ENCODE results near the gene ABLIM2.

The ABLIM2 gene

GRCh38 chr4:7978907-7979651, 179.5 kb downstream of the ABLIM2 start:
- no peak for DNase-seq (ENCODE audit: low spot score)
- Mint-ChIP-seq H3K4me3 (no peak overlapping the region), H3K9me3 (no peaks in the 10 kb centered on the region), H3K4me1 (ENCODE audit: low read depth) (peaks cover 2% of the 10 kb centered on the region), H3K27ac (no peak overlapping the region), H3K27me3 (ENCODE audit: low read depth) (peaks cover 2% of the 10 kb centered on the region), H3K36me3 (ENCODE audit: low read depth) (no peaks in the 10 kb centered on the region)

- Mint-ChIP-seq H3K4me1 (ENCODE audit: low read depth) (peaks cover 4% of the 10 kb centered on the region), H3K4me3 (no peak overlapping the region), H3K27me3 (ENCODE audit: low read depth) (no peaks in the 10 kb centered on the region), H3K27ac (no peak overlapping the region), H3K9me3 (no peaks in the 10 kb centered on the region), H3K36me3 (ENCODE audit: low read depth) (peaks cover 2% of the 10 kb centered on the region)
- DNase-seq (ENCODE audit: low spot score) = no peak
Observed at GRCh38 chr4:7978489-7978888, 180.1 kb downstream of the ABLIM2 start.

- Mint-ChIP-seq H3K36me3 (ENCODE audit: low read depth) (peaks cover 12% of the 10 kb centered on the region), H3K4me1 (ENCODE audit: low read depth) (peaks cover 11% of the 10 kb centered on the region), H3K9me3 (no peaks in the 10 kb centered on the region), H3K27me3 (ENCODE audit: low read depth) (no peaks in the 10 kb centered on the region), H3K27ac (no peak overlapping the region), H3K4me3 (no peak overlapping the region)
- DNase-seq (ENCODE audit: low spot score) = no peak
Observed at GRCh38 chr4:7976634-7977033, 182.0 kb downstream of the ABLIM2 start.

- H3K4me1 Mint-ChIP-seq (ENCODE audit: low read depth) = peaks cover 16% of the 10 kb centered on the region
- no peaks in the 10 kb centered on the region for H3K9me3 Mint-ChIP-seq
- H3K27me3 Mint-ChIP-seq (ENCODE audit: low read depth) = no peaks in the 10 kb centered on the region
- DNase-seq (ENCODE audit: low spot score) = no peak
- H3K36me3 Mint-ChIP-seq (ENCODE audit: low read depth) = peaks cover 12% of the 10 kb centered on the region
- H3K4me3 Mint-ChIP-seq = no peak overlapping the region
- H3K27ac Mint-ChIP-seq = no peak overlapping the region
Observed at GRCh38 chr4:7976025-7976424, 182.6 kb downstream of the ABLIM2 start.

- Mint-ChIP-seq H3K9me3 (no peaks in the 10 kb centered on the region), H3K27me3 (ENCODE audit: low read depth) (no peaks in the 10 kb centered on the region), H3K27ac (no peak overlapping the region), H3K4me1 (ENCODE audit: low read depth) (peaks cover 27% of the 10 kb centered on the region), H3K36me3 (ENCODE audit: low read depth) (peaks cover 16% of the 10 kb centered on the region), H3K4me3 (no peak overlapping the region)
- no peak for DNase-seq (ENCODE audit: low spot score)
Observed at GRCh38 chr4:7974425-7974824, 184.2 kb downstream of the ABLIM2 start.

- peaks cover 16% of the 10 kb centered on the region for H3K36me3 Mint-ChIP-seq (ENCODE audit: low read depth)
- no peak overlapping the region for H3K4me3 Mint-ChIP-seq
- no peak overlapping the region for H3K27ac Mint-ChIP-seq
- peak; percentile 44 for DNase-seq (ENCODE audit: low spot score)
- peaks cover 30% of the 10 kb centered on the region for H3K4me1 Mint-ChIP-seq (ENCODE audit: low read depth)
- no peaks in the 10 kb centered on the region for H3K27me3 Mint-ChIP-seq (ENCODE audit: low read depth)
- no peaks in the 10 kb centered on the region for H3K9me3 Mint-ChIP-seq
Observed at GRCh38 chr4:7973545-7973981, 185.1 kb downstream of the ABLIM2 start.

- peaks cover 40% of the 10 kb centered on the region for H3K4me1 Mint-ChIP-seq (ENCODE audit: low read depth)
- no peaks in the 10 kb centered on the region for H3K9me3 Mint-ChIP-seq
- no peaks in the 10 kb centered on the region for H3K27me3 Mint-ChIP-seq (ENCODE audit: low read depth)
- peaks cover 16% of the 10 kb centered on the region for H3K36me3 Mint-ChIP-seq (ENCODE audit: low read depth)
- peak overlapping the region; percentile 98 for H3K27ac Mint-ChIP-seq
- DNase-seq (ENCODE audit: low spot score) = no peak
- H3K4me3 Mint-ChIP-seq = peak overlapping the region; percentile 96
Observed at GRCh38 chr4:7971881-7972500, 186.6 kb downstream of the ABLIM2 start.

- H3K27me3 Mint-ChIP-seq (ENCODE audit: low read depth) = no peaks in the 10 kb centered on the region
- no peaks in the 10 kb centered on the region for H3K9me3 Mint-ChIP-seq
- peak overlapping the region; percentile 96 for H3K4me3 Mint-ChIP-seq
- H3K27ac Mint-ChIP-seq = peak overlapping the region; percentile 98
- DNase-seq (ENCODE audit: low spot score) = no peak
- H3K36me3 Mint-ChIP-seq (ENCODE audit: low read depth) = peaks cover 16% of the 10 kb centered on the region
- H3K4me1 Mint-ChIP-seq (ENCODE audit: low read depth) = peaks cover 40% of the 10 kb centered on the region
Observed at GRCh38 chr4:7971159-7971631, 187.4 kb downstream of the ABLIM2 start.

- Mint-ChIP-seq H3K4me1 (ENCODE audit: low read depth) (peaks cover 44% of the 10 kb centered on the region), H3K9me3 (no peaks in the 10 kb centered on the region), H3K27ac (peak overlapping the region; percentile 98), H3K36me3 (ENCODE audit: low read depth) (peaks cover 16% of the 10 kb centered on the region), H3K27me3 (ENCODE audit: low read depth) (no peaks in the 10 kb centered on the region), H3K4me3 (peak overlapping the region; percentile 96)
- DNase-seq (ENCODE audit: low spot score) = no peak
Observed at GRCh38 chr4:7970361-7970946, 188.2 kb downstream of the ABLIM2 start.

GRCh38 chr4:7968262-7968896, 190.2 kb downstream of the ABLIM2 start:
- Mint-ChIP-seq H3K27me3 (ENCODE audit: low read depth) (no peaks in the 10 kb centered on the region), H3K4me1 (ENCODE audit: low read depth) (peaks cover 52% of the 10 kb centered on the region), H3K4me3 (peak overlapping the region; percentile 19), H3K27ac (peak overlapping the region; percentile 33), H3K36me3 (ENCODE audit: low read depth) (peaks cover 13% of the 10 kb centered on the region), H3K9me3 (no peaks in the 10 kb centered on the region)
- no peak for DNase-seq (ENCODE audit: low spot score)

- Mint-ChIP-seq H3K27me3 (ENCODE audit: low read depth) (no peaks in the 10 kb centered on the region), H3K27ac (no peak overlapping the region), H3K4me1 (ENCODE audit: low read depth) (peaks cover 56% of the 10 kb centered on the region), H3K9me3 (no peaks in the 10 kb centered on the region), H3K36me3 (ENCODE audit: low read depth) (peaks cover 10% of the 10 kb centered on the region), H3K4me3 (no peak overlapping the region)
- DNase-seq (ENCODE audit: low spot score) = no peak
Observed at GRCh38 chr4:7967501-7968261, 190.9 kb downstream of the ABLIM2 start.

- H3K4me3 Mint-ChIP-seq = no peak overlapping the region
- no peak for DNase-seq (ENCODE audit: low spot score)
- no peaks in the 10 kb centered on the region for H3K9me3 Mint-ChIP-seq
- peaks cover 4% of the 10 kb centered on the region for H3K36me3 Mint-ChIP-seq (ENCODE audit: low read depth)
- H3K27ac Mint-ChIP-seq = no peak overlapping the region
- H3K4me1 Mint-ChIP-seq (ENCODE audit: low read depth) = peaks cover 52% of the 10 kb centered on the region
- peaks cover 2% of the 10 kb centered on the region for H3K27me3 Mint-ChIP-seq (ENCODE audit: low read depth)
Observed at GRCh38 chr4:7967063-7967440, 191.6 kb downstream of the ABLIM2 start.

GRCh38 chr4:7966281-7967062, 192.1 kb downstream of the ABLIM2 start:
- DNase-seq (ENCODE audit: low spot score) = no peak
- peaks cover 50% of the 10 kb centered on the region for H3K4me1 Mint-ChIP-seq (ENCODE audit: low read depth)
- no peak overlapping the region for H3K27ac Mint-ChIP-seq
- H3K9me3 Mint-ChIP-seq = no peaks in the 10 kb centered on the region
- peaks cover 4% of the 10 kb centered on the region for H3K36me3 Mint-ChIP-seq (ENCODE audit: low read depth)
- no peak overlapping the region for H3K4me3 Mint-ChIP-seq
- peaks cover 2% of the 10 kb centered on the region for H3K27me3 Mint-ChIP-seq (ENCODE audit: low read depth)

Data from T-helper 2 cell treated with Interferon-gamma antibody and Interleukin-4, amounts not matched to agents 5 μg/mL and 100 μg/mL, for 36 hours (primary cell).